Ascending aorta (tissue), 2 donors: ENCODE data around the gene GRB10. TPM values are rescaled to one million over a fixed set of nuclear protein-coding genes. Genes with fewer than 3 reads are reported as not detected.

Source experiments
- DNase-seq, 2 donors: peaks; one replicate each; pipeline ENCODE4 v3.0.0-alpha.2; 2019; ENCODE audit warnings: low spot score in 2 of 2
- H3K27ac ChIP-seq, 2 donors: fragments of 200-600 bp; sonication (generic); one replicate each; pipeline ENCODE4 v1.5.1; 2016 to 2017; ENCODE audit warnings: mild to moderate bottlenecking in 1 of 2
- H3K27me3 ChIP-seq: fragments of 200-600 bp; sonication (generic); one replicate; pipeline ENCODE4 v1.5.1; 2017
- H3K36me3 ChIP-seq, 2 donors: fragments of 200-600 bp; sonication (generic); one replicate each; pipeline ENCODE4 v1.5.1; 2016
- H3K4me1 ChIP-seq, 2 donors: fragments of 200-600 bp; sonication (generic); one replicate each; pipeline ENCODE4 v1.5.1; 2016 to 2017; ENCODE audit warnings: mild to moderate bottlenecking in 1 of 2
- H3K4me3 ChIP-seq, 2 donors: fragments of 200-600 bp; sonication (generic); one replicate each; pipeline ENCODE4 v1.5.1; 2016 to 2017; ENCODE audit warnings: mild to moderate bottlenecking in 1 of 2
- H3K9me3 ChIP-seq, 2 donors: fragments of 200-600 bp; sonication (generic); one replicate each; pipeline ENCODE4 v1.5.1; 2016
- intact Hi-C: fragments of 100-400 bp; cut with DNase I; formaldehyde crosslinking; loops from one replicate; pipeline ENCODE4 v1.15.1; 2023
- total RNA-seq: library from RNA; depleted of rRNA; stranded (reverse); fragments of >200 nt; gene quantifications from one replicate; pipeline ENCODE4 v1.1.0, GENCODE V29; 2016
- TF ChIP-seq, protein P1 (sequence below), 3 experiments: fragments of 200-600 bp in 2 of 3; fragments of 450-650 bp in 1 of 3; sonication (generic) in 2 of 3; IDR thresholded peaks; one replicate each; pipeline ENCODE4 v1.5.1; 2016 to 2019; ENCODE audit warnings: antibody characterized with exemption in 3 of 3, mild to moderate bottlenecking in 1 of 3, moderate library complexity in 1 of 3

Gene GRB10
- total RNA-seq, 1 donor from 2014 or later = 53.4 TPM

DNA sequence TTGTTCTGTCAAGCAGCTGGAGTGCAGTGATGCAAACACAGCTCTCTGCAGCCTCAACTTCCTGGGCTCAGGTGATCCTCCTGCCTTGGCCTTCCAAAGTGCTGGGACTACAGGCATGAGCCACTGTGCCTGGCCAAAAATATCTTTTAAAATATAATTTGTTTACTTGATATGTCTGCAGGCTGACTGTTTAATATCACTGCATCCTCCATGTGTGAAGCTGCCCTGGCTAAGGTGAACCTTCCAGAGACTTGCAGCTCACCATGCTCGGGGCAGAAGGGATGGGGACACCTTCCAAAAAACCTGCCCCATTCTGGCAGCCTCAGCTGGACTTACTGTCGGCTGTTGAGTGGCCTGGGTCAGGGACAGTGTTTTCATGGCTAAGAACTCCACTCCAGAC lies 159.9 kb downstream of the GRB10 start:
- DNase-seq = no peak

DNA sequence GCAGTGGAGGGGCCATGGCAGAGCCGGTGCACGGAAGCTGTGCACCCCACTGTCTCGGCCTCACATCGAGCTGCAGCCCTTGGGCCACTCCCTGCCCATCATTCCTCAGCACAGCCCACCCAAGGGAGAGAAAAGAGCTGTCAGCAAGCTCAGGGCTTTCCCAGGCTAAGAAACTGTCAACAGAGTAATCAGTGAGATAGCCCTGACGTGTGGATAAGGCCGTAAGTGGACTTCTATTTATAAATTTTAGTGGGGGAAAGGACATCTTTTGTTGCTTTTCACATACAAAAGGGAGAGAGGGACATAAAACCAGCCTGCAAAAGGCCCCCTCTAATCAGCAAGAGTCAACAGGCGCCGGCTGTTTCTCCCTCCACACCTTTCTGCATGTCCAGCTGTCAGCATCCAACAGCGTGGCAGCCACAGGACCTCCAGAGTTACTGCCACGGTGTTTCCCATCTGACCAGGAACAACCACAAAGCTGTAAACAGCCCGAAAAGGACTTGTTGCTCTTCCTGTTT lies 160.7 kb downstream of the GRB10 start:
- Histone ChIP-seq H3K36me3 (peaks cover 6 to 18% of the 10 kb centered on the region in 2 donors), H3K4me3 (no peak overlapping the region), H3K27ac (peak overlapping the region; percentile 60 to 78), H3K27me3 (no peaks in the 10 kb centered on the region), H3K4me1 (peaks cover 8 to 28% of the 10 kb centered on the region in 2 donors), H3K9me3 (no peaks in the 10 kb centered on the region)
- TF ChIP-seq, protein P1, sequence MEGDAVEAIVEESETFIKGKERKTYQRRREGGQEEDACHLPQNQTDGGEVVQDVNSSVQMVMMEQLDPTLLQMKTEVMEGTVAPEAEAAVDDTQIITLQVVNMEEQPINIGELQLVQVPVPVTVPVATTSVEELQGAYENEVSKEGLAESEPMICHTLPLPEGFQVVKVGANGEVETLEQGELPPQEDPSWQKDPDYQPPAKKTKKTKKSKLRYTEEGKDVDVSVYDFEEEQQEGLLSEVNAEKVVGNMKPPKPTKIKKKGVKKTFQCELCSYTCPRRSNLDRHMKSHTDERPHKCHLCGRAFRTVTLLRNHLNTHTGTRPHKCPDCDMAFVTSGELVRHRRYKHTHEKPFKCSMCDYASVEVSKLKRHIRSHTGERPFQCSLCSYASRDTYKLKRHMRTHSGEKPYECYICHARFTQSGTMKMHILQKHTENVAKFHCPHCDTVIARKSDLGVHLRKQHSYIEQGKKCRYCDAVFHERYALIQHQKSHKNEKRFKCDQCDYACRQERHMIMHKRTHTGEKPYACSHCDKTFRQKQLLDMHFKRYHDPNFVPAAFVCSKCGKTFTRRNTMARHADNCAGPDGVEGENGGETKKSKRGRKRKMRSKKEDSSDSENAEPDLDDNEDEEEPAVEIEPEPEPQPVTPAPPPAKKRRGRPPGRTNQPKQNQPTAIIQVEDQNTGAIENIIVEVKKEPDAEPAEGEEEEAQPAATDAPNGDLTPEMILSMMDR (IDR thresholded peaks at IDR 0.05) = no peak
- intact Hi-C loops = loop anchor here (2.0 kb wide), 1 partner anchor 33 kb away; no protein-coding TSS in a partner anchor
- DNase-seq = no peak

More for the DNA sequence above, 159.9 kb downstream of the GRB10 start:
- Histone ChIP-seq H3K27me3 (no peaks in the 10 kb centered on the region), H3K36me3 (peaks cover 6 to 15% of the 10 kb centered on the region in 2 donors), H3K4me3 (no peak overlapping the region), H3K9me3 (no peaks in the 10 kb centered on the region), H3K27ac (peak overlapping the region in 1 of 2 donors; percentile 60), H3K4me1 (peaks cover 8 to 28% of the 10 kb centered on the region in 2 donors)
- intact Hi-C loops = no loop called here
- TF ChIP-seq, protein P1 (IDR thresholded peaks at IDR 0.05) = no peak

DNA sequence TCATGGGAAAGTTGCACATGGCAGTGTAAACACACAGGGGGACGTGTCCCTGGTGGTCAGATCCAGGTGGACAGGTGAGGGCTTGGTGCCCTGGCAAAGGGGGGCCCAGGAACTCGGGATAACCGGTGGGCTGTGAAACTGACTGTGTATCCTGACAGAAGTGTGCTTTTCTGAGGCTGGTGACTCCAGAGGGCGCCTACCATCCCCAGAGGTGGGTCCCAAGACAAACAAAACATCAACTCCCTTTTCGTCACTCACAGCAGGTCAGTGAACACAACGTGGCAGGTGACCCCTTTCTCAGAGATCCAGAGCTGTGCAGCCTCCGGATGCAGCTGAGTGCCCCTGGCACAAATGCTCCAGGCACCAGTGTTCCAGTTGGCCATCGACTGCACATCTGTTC lies 161.5 kb downstream of the GRB10 start:
- intact Hi-C loops = loop anchor here (2.0 kb wide), 1 partner anchor 34 kb away; no protein-coding TSS in a partner anchor
- H3K27ac ChIP-seq = peak overlapping the region; percentile 63 to 78
- H3K9me3 ChIP-seq = no peaks in the 10 kb centered on the region
- H3K36me3 ChIP-seq = peaks cover 3 to 20% of the 10 kb centered on the region in 2 donors
- H3K4me1 ChIP-seq = peaks cover 8 to 28% of the 10 kb centered on the region in 2 donors
- H3K27me3 ChIP-seq = no peaks in the 10 kb centered on the region
- no peak for DNase-seq
- TF ChIP-seq, protein P1 (IDR thresholded peaks at IDR 0.05) = no peak
- no peak overlapping the region for H3K4me3 ChIP-seq

DNA sequence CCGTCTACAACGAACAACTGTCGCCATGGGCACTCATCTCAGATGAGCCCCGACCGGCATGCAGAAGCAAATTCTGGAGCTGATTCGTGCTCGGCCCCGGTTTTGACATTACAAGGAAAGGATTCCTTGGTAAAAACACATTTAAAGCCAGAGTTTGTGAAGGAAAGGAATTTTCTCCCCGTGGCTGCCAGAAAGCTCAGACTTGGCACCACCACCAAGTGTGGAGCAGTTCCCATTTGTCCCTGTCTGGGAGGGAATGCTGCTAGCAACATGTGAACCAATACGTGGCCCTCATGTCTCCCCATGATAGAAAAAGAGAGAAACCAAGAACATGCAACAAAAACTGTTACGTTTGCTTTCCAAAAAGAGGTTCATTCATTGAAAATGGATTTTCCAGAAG lies 162.3 kb downstream of the GRB10 start:
- no peaks in the 10 kb centered on the region for H3K9me3 ChIP-seq
- H3K36me3 ChIP-seq = peaks cover 0 to 23% of the 10 kb centered on the region in 2 donors
- H3K27ac ChIP-seq = peak overlapping the region; percentile 22 to 78
- intact Hi-C loops = loop anchor here (2.0 kb wide), 1 partner anchor 34 kb away; no protein-coding TSS in a partner anchor
- H3K27me3 ChIP-seq = no peaks in the 10 kb centered on the region
- peaks cover 8 to 28% of the 10 kb centered on the region in 2 donors for H3K4me1 ChIP-seq
- peak in 1 of 2 donors; percentile 75 for DNase-seq
- H3K4me3 ChIP-seq = peak overlapping the region in 1 of 2 donors; percentile 21
- TF ChIP-seq, protein P1 (IDR thresholded peaks at IDR 0.05) = no peak

DNA sequence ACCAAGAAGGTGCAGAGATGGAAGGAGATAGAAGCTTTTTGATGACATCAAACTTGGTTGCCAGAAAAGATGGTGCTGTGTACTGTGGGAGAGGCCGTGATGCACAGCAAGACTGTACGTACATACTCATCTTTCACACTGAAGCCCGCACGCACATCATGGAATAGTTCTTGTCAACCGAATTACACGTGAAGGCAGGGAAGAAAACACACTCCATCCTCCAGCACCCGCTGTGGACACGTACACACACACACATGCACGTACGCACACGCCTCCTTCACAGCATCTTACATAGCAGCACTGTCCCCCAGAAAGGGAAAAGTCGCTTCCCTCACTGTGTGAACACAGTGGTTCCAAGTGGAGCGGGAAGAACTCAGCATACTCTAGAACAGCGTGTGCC lies 163.0 kb downstream of the GRB10 start:
- Histone ChIP-seq H3K27ac (peak overlapping the region; percentile 22 to 78), H3K36me3 (peaks cover 0 to 25% of the 10 kb centered on the region in 2 donors), H3K9me3 (no peaks in the 10 kb centered on the region), H3K4me1 (peaks cover 8 to 28% of the 10 kb centered on the region in 2 donors), H3K4me3 (no peak overlapping the region), H3K27me3 (no peaks in the 10 kb centered on the region)
- DNase-seq = no peak
- intact Hi-C loops = loop anchor here (2.0 kb wide), 1 partner anchor 35 kb away; no protein-coding TSS in a partner anchor
- TF ChIP-seq, protein P1 (IDR thresholded peaks at IDR 0.05) = no peak
